Tibial nerve (tissue), 4 donors: Measurements from ENCODE around the gene RALGAPB. TPM values are rescaled to one million over a fixed set of nuclear protein-coding genes. Genes with fewer than 3 reads are reported as not detected.
"Not testable (repeated sequence)": the region's sequence is repeated elsewhere in the genome, so short reads cannot be mapped to it uniquely, and the experiment has no call there.

Experiments used
- DNase-seq, 2 donors: peaks; one replicate each; pipeline ENCODE4 v3.0.0-alpha.2; 2019; ENCODE audit warnings: low spot score in 2 of 2
- H3K27ac ChIP-seq, 4 donors: fragments of 200-600 bp; sonication (generic) in 3 of 4; one replicate each; pipeline ENCODE4 v1.5.1; 2017 to 2019; ENCODE audit warnings: mild to moderate bottlenecking in 1 of 4
- H3K27me3 ChIP-seq, 2 donors: fragments of 200-600 bp; sonication (generic) in 1 of 2; one replicate each; pipeline versions ENCODE4 v1.5.1 to v1.6.0; 2017 to 2019
- H3K36me3 ChIP-seq, 3 donors: fragments of 200-600 bp; sonication (generic); one replicate each; pipeline ENCODE4 v1.5.1; 2018 to 2019
- H3K4me1 ChIP-seq, 4 donors: fragments of 200-600 bp; sonication (generic) in 3 of 4; one replicate each; pipeline ENCODE4 v1.5.1; 2017 to 2019
- H3K4me3 ChIP-seq, 4 donors: fragments of 200-600 bp; sonication (generic) in 3 of 4; one replicate each; pipeline ENCODE4 v1.5.1; 2017 to 2019; ENCODE audit warnings: mild to moderate bottlenecking in 1 of 4, moderate library complexity in 1 of 4
- H3K9me3 ChIP-seq, 4 donors: fragments of 200-600 bp; sonication (generic) in 3 of 4; one replicate each; pipeline ENCODE4 v1.5.1; 2017 to 2019
- EP300 ChIP-seq, 2 donors: sonication (generic); formaldehyde crosslinking; IDR thresholded peaks; one replicate each; pipeline ENCODE4 v1.6.1; 2017; ENCODE audit warnings: antibody characterized with exemption in 2 of 2, mild to moderate bottlenecking in 1 of 2
- POLR2A ChIP-seq, 2 donors: fragments of 450-650 bp; IDR thresholded peaks; one replicate each; pipeline ENCODE4 v1.6.1; 2017; ENCODE audit warnings: antibody characterized with exemption in 2 of 2, mild to moderate bottlenecking in 2 of 2, moderate library complexity in 2 of 2
- WGBS, 2 donors: methylation state at CpG; one replicate each; pipeline ENCODE4 v1.1.5; 2018; 5-methylcytosine and 5-hydroxymethylcytosine counted together
- total RNA-seq, 4 donors: library from RNA; depleted of rRNA; stranded (reverse); fragments of >200 nt; gene quantifications; one replicate each; pipeline ENCODE4 v1.1.0, GENCODE V29; 2016
- TF ChIP-seq, protein P1 (sequence below), 5 experiments: fragments of 200-600 bp in 3 of 5; fragments of 450-650 bp in 2 of 5; sonication (generic) in 3 of 5; IDR thresholded peaks; one replicate each; pipeline ENCODE4 v1.5.1; 2016 to 2019; ENCODE audit warnings: antibody characterized with exemption in 5 of 5, mild to moderate bottlenecking in 3 of 5, moderate library complexity in 2 of 5

Gene RALGAPB
- total RNA-seq, 4 donors from 2014 or later: 33.9 to 45.9 (median 44.3) TPM

DNA sequence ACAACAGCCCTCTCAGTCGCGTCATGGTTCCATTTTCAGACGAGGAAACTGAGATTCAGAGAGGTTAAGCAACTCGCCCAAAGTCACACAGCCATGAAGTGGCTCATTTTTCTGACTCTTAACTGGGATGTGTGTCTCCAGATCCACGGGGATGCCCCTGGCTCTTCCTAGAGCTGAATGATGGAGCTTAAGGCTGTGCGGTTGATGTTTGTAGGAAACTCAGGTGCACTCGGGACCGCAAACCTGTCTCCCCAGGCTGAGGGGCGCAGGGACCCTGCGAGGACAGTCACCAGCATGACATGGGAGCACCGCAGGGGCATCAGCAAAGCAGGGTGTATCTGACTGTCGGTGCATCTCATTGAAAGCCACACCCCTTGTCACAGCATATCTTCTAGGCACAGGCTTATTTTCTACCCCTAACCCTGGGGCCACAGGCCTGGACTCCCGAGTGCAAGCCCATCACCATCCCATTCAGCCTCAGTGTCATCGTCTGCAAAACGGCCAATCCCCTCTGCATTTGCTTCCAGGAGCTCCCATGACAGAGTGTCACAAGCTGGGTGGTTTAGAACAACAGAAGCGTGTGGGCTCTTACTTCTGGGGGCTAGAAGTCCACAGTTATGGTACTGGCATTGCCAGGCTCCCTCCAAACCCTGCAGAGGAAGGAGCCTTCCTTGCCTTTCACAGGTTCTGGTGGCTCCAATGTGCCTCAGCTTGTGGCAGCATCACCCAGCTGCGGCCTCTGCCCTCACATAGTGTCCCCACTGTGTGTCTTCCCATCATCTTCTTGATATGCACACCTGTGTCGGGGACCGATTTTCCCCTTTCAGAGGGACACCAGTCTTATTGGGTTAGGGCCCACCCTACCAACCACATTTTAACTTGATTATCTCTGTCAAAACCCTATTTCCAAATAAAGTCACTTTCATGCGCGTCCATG lies 119.1 kb downstream of the RALGAPB start:
- H3K36me3 ChIP-seq: no peaks in the 10 kb centered on the region
- TF ChIP-seq POLR2A (IDR thresholded peaks at IDR 0.05): no peak
- no peak for TF ChIP-seq EP300 (IDR thresholded peaks at IDR 0.05)
- TF ChIP-seq, protein P1, sequence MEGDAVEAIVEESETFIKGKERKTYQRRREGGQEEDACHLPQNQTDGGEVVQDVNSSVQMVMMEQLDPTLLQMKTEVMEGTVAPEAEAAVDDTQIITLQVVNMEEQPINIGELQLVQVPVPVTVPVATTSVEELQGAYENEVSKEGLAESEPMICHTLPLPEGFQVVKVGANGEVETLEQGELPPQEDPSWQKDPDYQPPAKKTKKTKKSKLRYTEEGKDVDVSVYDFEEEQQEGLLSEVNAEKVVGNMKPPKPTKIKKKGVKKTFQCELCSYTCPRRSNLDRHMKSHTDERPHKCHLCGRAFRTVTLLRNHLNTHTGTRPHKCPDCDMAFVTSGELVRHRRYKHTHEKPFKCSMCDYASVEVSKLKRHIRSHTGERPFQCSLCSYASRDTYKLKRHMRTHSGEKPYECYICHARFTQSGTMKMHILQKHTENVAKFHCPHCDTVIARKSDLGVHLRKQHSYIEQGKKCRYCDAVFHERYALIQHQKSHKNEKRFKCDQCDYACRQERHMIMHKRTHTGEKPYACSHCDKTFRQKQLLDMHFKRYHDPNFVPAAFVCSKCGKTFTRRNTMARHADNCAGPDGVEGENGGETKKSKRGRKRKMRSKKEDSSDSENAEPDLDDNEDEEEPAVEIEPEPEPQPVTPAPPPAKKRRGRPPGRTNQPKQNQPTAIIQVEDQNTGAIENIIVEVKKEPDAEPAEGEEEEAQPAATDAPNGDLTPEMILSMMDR (IDR thresholded peaks at IDR 0.05): no peak
- H3K4me1 ChIP-seq: no peaks in the 10 kb centered on the region
- WGBS, 2 donors: 82 to 83% methylated on average over 18 to 21 of the region's 21 CpGs
- no peak overlapping the region for H3K4me3 ChIP-seq
- peaks cover 0 to 9% of the 10 kb centered on the region in 2 donors for H3K27me3 ChIP-seq
- no peak for DNase-seq
- no peaks in the 10 kb centered on the region for H3K9me3 ChIP-seq
- no peak overlapping the region for H3K27ac ChIP-seq

- not testable (repeated sequence) for H3K9me3 ChIP-seq, H3K27me3 ChIP-seq, H3K4me1 ChIP-seq, DNase-seq, H3K36me3 ChIP-seq, H3K4me3 ChIP-seq, H3K27ac ChIP-seq
- WGBS, 2 donors: 65 to 68% methylated on average over 3 of the region's 3 CpGs
Measured at GRCh38 chr20:38592411-38592790, 119.8 kb downstream of the RALGAPB start.

DNA sequence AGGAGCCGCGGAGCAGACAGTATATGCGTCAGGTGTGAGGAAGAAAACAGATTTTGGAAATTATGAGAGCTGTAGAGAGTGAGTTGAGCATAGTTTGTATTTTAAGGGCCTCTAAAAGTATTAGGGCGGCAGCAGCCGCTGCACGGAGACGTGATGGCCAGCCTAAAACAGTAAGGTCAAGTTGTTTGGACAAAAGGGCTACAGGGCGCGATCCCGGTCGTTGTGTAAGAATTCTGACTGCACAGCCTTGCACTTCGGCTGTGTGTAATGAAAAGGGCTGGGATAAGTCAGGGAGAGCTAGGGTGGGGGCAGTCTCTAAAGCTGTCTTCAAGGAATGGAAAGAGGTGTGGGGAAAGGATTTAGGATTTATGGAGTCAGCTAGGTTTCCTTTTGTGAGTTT lies 121.6 kb downstream of the RALGAPB start:
- H3K4me3 ChIP-seq: not testable (repeated sequence)

DNA sequence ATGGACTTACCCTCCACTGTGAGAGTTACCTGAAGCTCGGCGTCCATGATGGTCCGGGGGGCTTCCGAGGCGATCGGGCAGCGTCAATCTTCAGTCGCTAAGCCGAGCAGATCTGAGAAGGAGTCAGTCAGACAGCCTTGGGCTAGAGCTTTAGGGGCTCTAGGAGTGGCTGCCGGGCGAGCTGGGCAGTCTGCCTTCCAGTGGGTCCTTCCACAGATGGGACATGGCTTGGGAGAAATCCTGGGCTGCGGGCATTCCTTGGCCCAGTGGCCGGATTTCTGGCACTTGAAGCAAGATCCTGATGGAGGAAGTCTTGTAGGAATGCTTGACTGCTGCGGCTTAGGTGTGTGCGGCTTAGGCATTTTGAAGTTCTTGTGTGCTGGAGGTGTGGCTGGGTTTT lies 123.2 kb downstream of the RALGAPB start:
- peaks cover 0 to 16% of the 10 kb centered on the region in 2 donors for H3K27me3 ChIP-seq
- H3K4me1 ChIP-seq, H3K36me3 ChIP-seq, H3K27ac ChIP-seq, H3K9me3 ChIP-seq, H3K4me3 ChIP-seq, DNase-seq: not testable (repeated sequence)
- 87 to 88% methylated on average over 11 to 15 of the region's 15 CpGs for WGBS, 2 donors

More for the DNA sequence above, 121.6 kb downstream of the RALGAPB start:
- H3K9me3 ChIP-seq, H3K27me3 ChIP-seq, H3K36me3 ChIP-seq, H3K4me1 ChIP-seq, DNase-seq, H3K27ac ChIP-seq: not testable (repeated sequence)
- WGBS, 2 donors: 70 to 71% methylated on average over 12 of the region's 12 CpGs

DNA sequence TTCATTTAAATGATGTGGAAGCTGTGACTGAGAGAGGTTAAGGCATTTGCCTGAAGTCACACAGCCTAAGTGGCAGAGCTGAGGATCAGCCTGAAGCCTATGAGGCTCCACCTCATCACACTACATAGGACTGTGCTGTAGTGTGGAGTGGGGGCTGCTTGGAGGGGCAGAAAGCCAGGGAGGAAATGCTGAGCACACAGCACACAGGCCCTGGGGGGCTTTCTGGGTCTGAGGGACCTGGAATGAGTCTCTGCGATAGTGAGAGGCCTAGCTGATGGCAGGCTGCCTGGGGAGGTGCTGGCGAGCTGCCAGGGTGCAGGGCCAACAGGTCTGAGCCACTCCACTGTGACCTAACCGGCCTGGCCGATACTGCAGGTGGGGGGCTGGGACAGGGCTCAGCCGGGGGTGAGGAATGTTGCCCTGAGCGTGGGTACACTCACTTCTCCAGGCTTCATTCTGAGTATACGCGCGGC lies 126.8 kb downstream of the RALGAPB start:
- no peak for DNase-seq
- peaks cover 0 to 7% (median 0%) of the 10 kb centered on the region in 4 donors for H3K4me1 ChIP-seq
- H3K27me3 ChIP-seq: peaks cover 0 to 39% of the 10 kb centered on the region in 2 donors
- WGBS, 2 donors: 38 to 46% methylated on average over 7 to 9 of the region's 9 CpGs
- no peak overlapping the region for H3K4me3 ChIP-seq
- no peaks in the 10 kb centered on the region for H3K36me3 ChIP-seq
- H3K9me3 ChIP-seq: no peaks in the 10 kb centered on the region
- TF ChIP-seq, protein P1 (IDR thresholded peaks at IDR 0.05): no peak
- TF ChIP-seq POLR2A (IDR thresholded peaks at IDR 0.05): no peak
- no peak for TF ChIP-seq EP300 (IDR thresholded peaks at IDR 0.05)
- H3K27ac ChIP-seq: no peak overlapping the region

- WGBS, 2 donors: 97 to 100% methylated on average over 1 of the region's 1 CpG
- H3K27me3 ChIP-seq: peaks cover 0 to 43% of the 10 kb centered on the region in 2 donors
Measured at GRCh38 chr20:38600057-38600456, 127.4 kb downstream of the RALGAPB start.

More at GRCh38 chr20:38600057-38600456, 127.4 kb downstream of the RALGAPB start:
- Histone ChIP-seq H3K9me3 (no peaks in the 10 kb centered on the region), H3K4me3 (no peak overlapping the region), H3K36me3 (no peaks in the 10 kb centered on the region), H3K27ac (no peak overlapping the region), H3K4me1 (peaks cover 0 to 7% (median 0%) of the 10 kb centered on the region in 4 donors)
- no peak for TF ChIP-seq POLR2A (IDR thresholded peaks at IDR 0.05)
- TF ChIP-seq EP300 (IDR thresholded peaks at IDR 0.05): no peak
- TF ChIP-seq, protein P1 (IDR thresholded peaks at IDR 0.05): no peak
- DNase-seq: no peak
